H9 (cell line): ENCODE measurements around the gene MBTPS1. TPM values are rescaled to one million over a fixed set of nuclear protein-coding genes. Genes with fewer than 3 reads are reported as not detected.
A peak's percentile ranks its signal among the peaks of the same experiment; 100 is the strongest.

ENCODE experiments used
- DNase-seq: peaks from one replicate; pipeline ENCODE4 v3.0.0-alpha.2; 2017
- H2AFZ ChIP-seq: one replicate; pipeline ENCODE4 v1.6.1; 2013; ENCODE audit warnings: mild to moderate bottlenecking, low read length, control low read depth, moderate library complexity
- H2AK5ac ChIP-seq: 2 replicates; pipeline ENCODE4 v1.6.1; 2013; ENCODE audit warnings: low read length, control low read depth, mixed read lengths; ENCODE audit not compliant: insufficient read length
- H2BK120ac ChIP-seq: one replicate; pipeline ENCODE4 v1.6.1; 2013; ENCODE audit warnings: low read depth, mild to moderate bottlenecking, low read length, control low read depth, inconsistent platforms; ENCODE audit not compliant: poor library complexity, severe bottlenecking
- H2BK12ac ChIP-seq: 2 replicates; pipeline ENCODE4 v1.6.1; 2013; ENCODE audit warnings: low read length, control low read depth, mixed read lengths, low read depth; ENCODE audit not compliant: insufficient read length
- H2BK15ac ChIP-seq: 2 replicates; pipeline ENCODE4 v1.6.1; 2013; ENCODE audit warnings: low read depth, low read length, control low read depth
- H2BK20ac ChIP-seq: one replicate; pipeline ENCODE4 v1.6.1; 2013; ENCODE audit warnings: low read depth, mild to moderate bottlenecking, low read length, control low read depth, inconsistent platforms; ENCODE audit not compliant: poor library complexity, severe bottlenecking
- H2BK5ac ChIP-seq: 2 replicates; pipeline ENCODE4 v1.6.1; 2013; ENCODE audit warnings: low read length, control low read depth, mixed read lengths; ENCODE audit not compliant: insufficient read length
- H3K14ac ChIP-seq: 2 replicates; pipeline ENCODE4 v1.6.1; 2013; ENCODE audit warnings: low read length, control low read depth; ENCODE audit not compliant: insufficient read depth
- H3K18ac ChIP-seq: 2 replicates; pipeline ENCODE4 v1.6.1; 2013; ENCODE audit warnings: low read depth, mild to moderate bottlenecking, mixed read lengths, low read length, control low read depth; ENCODE audit not compliant: insufficient read length
- H3K23ac ChIP-seq: 2 replicates; pipeline ENCODE4 v1.6.1; 2013; ENCODE audit warnings: low read length, control low read depth, mixed read lengths, low read depth; ENCODE audit not compliant: insufficient read length
- H3K23me2 ChIP-seq: 2 replicates; pipeline ENCODE4 v1.6.1; 2013; ENCODE audit warnings: low read depth, mild to moderate bottlenecking, mixed read lengths, low read length, control low read depth; ENCODE audit not compliant: insufficient read length, poor library complexity, severe bottlenecking
- H3K27ac ChIP-seq: 2 replicates; pipeline ENCODE4 v1.5.1; 2013; ENCODE audit warnings: low read length, control low read depth, mixed read lengths, low read depth; ENCODE audit not compliant: insufficient read length
- H3K27me3 ChIP-seq: 2 replicates; pipeline ENCODE4 v1.6.1; 2013; ENCODE audit warnings: low read length, control low read depth, inconsistent platforms; ENCODE audit not compliant: insufficient read depth
- H3K4ac ChIP-seq: 2 replicates; pipeline ENCODE4 v1.6.1; 2013; ENCODE audit warnings: low read depth, mild to moderate bottlenecking, control low read depth, inconsistent platforms, low read length, moderate library complexity
- H3K4me1 ChIP-seq: 2 replicates; pipeline ENCODE4 v1.6.1; 2013; ENCODE audit warnings: low read length, control low read depth, inconsistent platforms; ENCODE audit not compliant: insufficient read depth
- H3K4me2 ChIP-seq: 2 replicates; pipeline ENCODE4 v1.6.1; 2013; ENCODE audit warnings: low read length, control low read depth, mixed read lengths; ENCODE audit not compliant: insufficient read length, insufficient read depth
- H3K56ac ChIP-seq: 2 replicates; pipeline ENCODE4 v1.6.1; 2013; ENCODE audit warnings: low read depth, mild to moderate bottlenecking, mixed read lengths, low read length, control low read depth; ENCODE audit not compliant: insufficient read length
- H3K79me1 ChIP-seq: 2 replicates; pipeline ENCODE4 v1.6.1; 2013; ENCODE audit warnings: low read depth, mild to moderate bottlenecking, moderate library complexity, low read length, control low read depth, inconsistent platforms; ENCODE audit not compliant: insufficient read depth, poor library complexity, severe bottlenecking
- H3K79me2 ChIP-seq: 2 replicates; pipeline ENCODE4 v1.6.1; 2013; ENCODE audit warnings: low read length, control low read depth, inconsistent platforms; ENCODE audit not compliant: insufficient read depth
- H3K9ac ChIP-seq: 2 replicates; pipeline ENCODE4 v1.6.1; 2013; ENCODE audit warnings: low read length, control low read depth, mixed read lengths; ENCODE audit not compliant: insufficient read length; ENCODE audit errors: extremely low read depth
- H3K9me3 ChIP-seq: one replicate; pipeline ENCODE4 v1.6.1; 2013; ENCODE audit warnings: low read depth, low read length, inconsistent platforms; ENCODE audit not compliant: control insufficient read depth
- H3T11ph ChIP-seq: one replicate; pipeline ENCODE4 v1.6.1; 2013; ENCODE audit warnings: mild to moderate bottlenecking, low read length, control low read depth, inconsistent platforms
- H4K20me1 ChIP-seq: one replicate; pipeline ENCODE4 v1.6.1; 2013; ENCODE audit not compliant: control insufficient read depth, insufficient read length, insufficient read depth
- H4K5ac ChIP-seq: 2 replicates; pipeline ENCODE4 v1.6.1; 2013; ENCODE audit warnings: low read depth, mild to moderate bottlenecking, mixed read lengths, low read length, control low read depth; ENCODE audit not compliant: insufficient read length
- H4K8ac ChIP-seq: replicated peaks from 2 replicates; pipeline ENCODE4 v1.6.1; 2013; ENCODE audit warnings: low read length, control low read depth, mixed read lengths, low read depth; ENCODE audit not compliant: insufficient read length
- H4K91ac ChIP-seq: 2 replicates; pipeline ENCODE4 v1.6.1; 2013; ENCODE audit warnings: low read depth, mild to moderate bottlenecking, moderate library complexity, mixed read lengths, low read length, control low read depth; ENCODE audit not compliant: insufficient read length
- H3K27ac Mint-ChIP-seq, 3 experiments: 2 replicates in 2 of 3; 3 replicates in 1 of 3; pipeline ENCODE4 v1.8.0; 2020 to 2021; ENCODE audit warnings: mixed read lengths in 3 of 3, mild to moderate bottlenecking in 1 of 3, moderate library complexity in 1 of 3
- H3K27me3 Mint-ChIP-seq: 2 replicates; pipeline ENCODE4 v1.8.0; 2021; ENCODE audit warnings: low read depth, mild to moderate bottlenecking, moderate library complexity, mixed read lengths
- H3K36me3 Mint-ChIP-seq, 3 experiments: 2 replicates in 2 of 3; 3 replicates in 1 of 3; pipeline ENCODE4 v1.8.0; 2020 to 2021; ENCODE audit warnings: low read depth in 3 of 3, mixed read lengths in 3 of 3; ENCODE audit not compliant: insufficient read depth in 1 of 3
- H3K4me1 Mint-ChIP-seq, 2 experiments: 2 replicates each; pipeline ENCODE4 v1.8.0; 2020; ENCODE audit warnings: mixed read lengths in 2 of 2
- H3K4me3 Mint-ChIP-seq, 2 experiments: 2 replicates in 1 of 2; 3 replicates in 1 of 2; pipeline ENCODE4 v1.8.0; 2020 to 2021; ENCODE audit warnings: mild to moderate bottlenecking in 2 of 2, mixed read lengths in 2 of 2, moderate library complexity in 1 of 2
- H3K9me3 Mint-ChIP-seq, 2 experiments: 2 replicates in 1 of 2; 3 replicates in 1 of 2; pipeline ENCODE4 v1.8.0; 2020; ENCODE audit warnings: mild to moderate bottlenecking in 2 of 2, mixed read lengths in 2 of 2, moderate library complexity in 1 of 2
- CTCF ChIP-seq: fragments of 200-600 bp; sonication (generic); conservative IDR thresholded peaks from 3 replicates; pipeline ENCODE4 v1.8.0; 2021; ENCODE audit warnings: antibody characterized with exemption, mild to moderate bottlenecking
- WGBS: extraction: QIAGEN DNeasy Blood & Tissue Kit; methylation state at CpG from one replicate; pipeline ENCODE4 v1.1.7; 2013; ENCODE audit warnings: missing lambda C conversion rate, low lambda C conversion rate, mixed read lengths; ENCODE audit not compliant: insufficient read length; ENCODE audit errors: extremely low coverage; 5-methylcytosine and 5-hydroxymethylcytosine counted together
- total RNA-seq: library from RNA; stranded (reverse); gene quantifications from 2 replicates; pipeline ENCODE4 v1.2.1, GENCODE V29; 2021

MBTPS1 gene
- total RNA-seq, 1 experiment from 2014 or later = 48.7 TPM

GRCh38 chr16:84031556-84031955 lies 85.2 kb downstream of the MBTPS1 start:
- Mint-ChIP-seq H3K9me3 (peaks cover 3 to 4% of the 10 kb centered on the region in 2 experiments), H3K27ac (peak overlapping the region in 2 of 3 experiments; percentile 12 to 67; a peak in 2 of 7 replicates), H3K4me1 (peaks cover 24 to 36% of the 10 kb centered on the region in 2 experiments), H3K36me3 (peaks cover 0 to 4% (median 1%) of the 10 kb centered on the region in 3 experiments; a peak in 2 of 7 replicates), H3K27me3 (peaks cover 13% of the 10 kb centered on the region), H3K4me3 (peak overlapping the region in 1 of 2 experiments; percentile 18; a peak in 1 of 5 replicates)
- no peaks in the 10 kb centered on the region for H3K79me1 ChIP-seq
- no peaks in the 10 kb centered on the region for H3K79me2 ChIP-seq
- no peak overlapping the region for H3K18ac ChIP-seq
- H3T11ph ChIP-seq = no peak overlapping the region
- no peak overlapping the region for H4K91ac ChIP-seq
- H4K8ac ChIP-seq = no peak overlapping the region
- H3K9me3 ChIP-seq = no peaks in the 10 kb centered on the region
- no peak overlapping the region for H3K4ac ChIP-seq
- H4K5ac ChIP-seq = no peak overlapping the region
- H3K14ac ChIP-seq = no peak overlapping the region; the same call in 1 of the 2 replicates
- H3K27me3 ChIP-seq = no peaks in the 10 kb centered on the region
- H3K4me2 ChIP-seq = no peak overlapping the region
- no peak overlapping the region for H3K56ac ChIP-seq
- no CpG with 5 or more reads among the region's 17 CpGs for WGBS
- H2BK5ac ChIP-seq = no peak overlapping the region
- H2BK15ac ChIP-seq = no peak overlapping the region
- DNase-seq = no peak
- no peaks in the 10 kb centered on the region for H3K4me1 ChIP-seq
- no peak overlapping the region for H3K9ac ChIP-seq
- TF ChIP-seq CTCF = no peak
- H3K27ac ChIP-seq = no peak overlapping the region
- no peak overlapping the region for H2BK12ac ChIP-seq
- H2BK120ac ChIP-seq = no peak overlapping the region
- H3K23me2 ChIP-seq = no peaks in the 10 kb centered on the region
- H3K23ac ChIP-seq = no peak overlapping the region
- H4K20me1 ChIP-seq = no peaks in the 10 kb centered on the region
- no peak overlapping the region for H2AK5ac ChIP-seq
- no peak overlapping the region for H2BK20ac ChIP-seq
- H2AFZ ChIP-seq = no peak overlapping the region
